K562 (cell line): ENCODE measurements around the gene TP73. TPM values are rescaled to one million over a fixed set of nuclear protein-coding genes. Genes with fewer than 3 reads are reported as not detected.

ENCODE experiments used
- ATF7 ChIP-seq: fragments of 450-650 bp; IDR thresholded peaks from 2 replicates; pipeline ENCODE4 v1.7.1; 2014; ENCODE audit warnings: mild to moderate bottlenecking, moderate library complexity
- BDP1 ChIP-seq: IDR thresholded peaks from 3 replicates; pipeline ENCODE4 v1.6.1; 2011; ENCODE audit not compliant: insufficient read length, insufficient read depth
- ESRRB ChIP-seq: fragments of 250-450 bp; sonication (Bioruptor Pico); IDR thresholded peaks from 2 replicates; pipeline ENCODE4 v1.5.0; 2020; ENCODE audit warnings: mild to moderate bottlenecking, moderate library complexity, borderline replicate concordance
- ETV1 ChIP-seq: fragments of 450-650 bp; conservative IDR thresholded peaks from 2 replicates; pipeline ENCODE4 v1.6.1; 2016; ENCODE audit warnings: missing genetic modification characterization, control low read depth, low read depth, missing compliant biosample characterization
- GABPB1 ChIP-seq: sonication (generic); formaldehyde crosslinking; IDR thresholded peaks from 2 replicates; pipeline ENCODE4 v1.8.0; 2022; ENCODE audit warnings: mild to moderate bottlenecking, missing genetic modification reagents
- HDAC2 ChIP-seq: fragments of 450-650 bp; IDR thresholded peaks from 2 replicates; pipeline ENCODE4 v1.6.1; 2016; ENCODE audit warnings: mild to moderate bottlenecking
- KDM5B ChIP-seq: fragments of 200-600 bp; sonication (generic); IDR thresholded peaks from 2 replicates; pipeline ENCODE4 v1.6.1; 2012; ENCODE audit warnings: low read depth, mild to moderate bottlenecking, moderate library complexity, low read length, control low read depth, inconsistent platforms; ENCODE audit not compliant: insufficient replicate concordance
- NRF1 ChIP-seq, 2 experiments: fragments of 450-650 bp; IDR thresholded peaks in 1 of 2; conservative IDR thresholded peaks in 1 of 2; 2 replicates each; pipeline ENCODE4 v1.6.1; 2014; ENCODE audit warnings: mild to moderate bottlenecking in 2 of 2
- TBL1XR1 ChIP-seq, 2 experiments: IDR thresholded peaks; 2 replicates each; pipeline ENCODE4 v1.6.1; 2012; ENCODE audit warnings: improper control_type of control experiment in 2 of 2, low read length in 2 of 2, mild to moderate bottlenecking in 1 of 2
- THRAP3 ChIP-seq: fragments of 450-650 bp; IDR thresholded peaks from 2 replicates; pipeline ENCODE4 v1.6.1; 2016; ENCODE audit warnings: mild to moderate bottlenecking, inconsistent platforms, borderline replicate concordance
- TRIM28 ChIP-seq: fragments of 450-650 bp; IDR thresholded peaks from 2 replicates; pipeline ENCODE4 v1.6.1; 2017
- U2AF2 ChIP-seq: fragments of 200-400 bp; formaldehyde crosslinking; optimal IDR thresholded peaks from 2 replicates; pipeline ENCODE3; 2017; ENCODE audit warnings: low read depth, mild to moderate bottlenecking, low read length
- YBX1 ChIP-seq: fragments of 450-650 bp; IDR thresholded peaks from 2 replicates; pipeline ENCODE4 v1.7.1; 2016; ENCODE audit warnings: mild to moderate bottlenecking
- ZC3H11A ChIP-seq: IDR thresholded peaks from 2 replicates; pipeline ENCODE4 v1.6.1; 2012; ENCODE audit warnings: low read depth, low read length, improper control_type of control experiment
- ZEB2 ChIP-seq: fragments of 450-650 bp; IDR thresholded peaks from 2 replicates; pipeline ENCODE4 v1.6.1; 2016
- ZNF431 ChIP-seq: sonication (generic); formaldehyde crosslinking; IDR thresholded peaks from 2 replicates; pipeline ENCODE4 v1.8.0; 2022; ENCODE audit warnings: mild to moderate bottlenecking, missing genetic modification reagents
- polyA plus RNA-seq, 8 experiments: library from polyadenylated mRNA; depleted of rRNA in 4 of 8; stranded (reverse) in 5 of 8; unstranded in 3 of 8; fragments of >200 nt; fragmentation: Nextera tagmentation in 2 of 8; fragmentation: Illumina TruSeq in 1 of 8; extraction: Ambion mirVana in 2 of 8; extraction: Trizol in 1 of 8; gene quantifications; 2 replicates each; pipeline versions ENCODE4 v1.2.1 to v1.2.3, GENCODE V29; 2011 to 2014; ENCODE audit warnings: inconsistent platforms in 1 of 8, missing spikeins in 1 of 8
- total RNA-seq, 7 experiments: library from RNA; depleted of rRNA in 6 of 7; stranded (reverse); fragments of >200 nt in 6 of 7; fragmentation: Illumina TruSeq in 2 of 7; extraction: Trizol in 2 of 7; gene quantifications; 2 replicates each; pipeline versions ENCODE4 v1.2.1 to v1.2.3, GENCODE V29; 2011 to 2021; ENCODE audit warnings: low replicate concordance in 1 of 7
- TF ChIP-seq, protein P1 (sequence below): fragments of 250-450 bp; sonication (Bioruptor Pico); IDR thresholded peaks from 2 replicates; pipeline ENCODE4 v1.8.0; 2022; ENCODE audit warnings: inconsistent platforms, mild to moderate bottlenecking, moderate library complexity, borderline replicate concordance
- TF ChIP-seq, protein P2 (sequence below), 2 experiments: IDR thresholded peaks; 2 replicates each; pipeline ENCODE4 v1.6.1; 2011; ENCODE audit warnings: borderline replicate concordance in 1 of 2, control low read depth in 1 of 2, low read depth in 1 of 2, low read length in 1 of 2, mild to moderate bottlenecking in 1 of 2, mixed read lengths in 1 of 2, moderate library complexity in 1 of 2; ENCODE audit not compliant: insufficient read depth in 1 of 2, insufficient read length in 1 of 2, poor library complexity in 1 of 2, severe bottlenecking in 1 of 2; ENCODE audit errors: extremely low read depth in 1 of 2
- TF ChIP-seq, protein P3 (sequence below): fragments of 200-400 bp; formaldehyde crosslinking; IDR thresholded peaks from 2 replicates; pipeline ENCODE4 v1.6.1; 2017; ENCODE audit warnings: mild to moderate bottlenecking, low read depth, low read length, moderate library complexity
- TF ChIP-seq, protein P4 (sequence below): fragments of 450-650 bp; formaldehyde crosslinking; IDR thresholded peaks from 2 replicates; pipeline ENCODE4 v1.4.0; 2020; ENCODE audit warnings: mild to moderate bottlenecking, moderate library complexity
- TF ChIP-seq, protein P5 (sequence below): fragments of 250-450 bp; sonication (Bioruptor Pico); IDR thresholded peaks from 2 replicates; pipeline ENCODE4 v1.8.0; 2022; ENCODE audit warnings: moderate library complexity, mild to moderate bottlenecking, inconsistent platforms

The TP73 gene
- total and polyA plus RNA-seq, 9 of the 15 experiments (the other 6 are each of a cell fraction or from before 2014, with no cell fraction given) = 0.07 to 1.6 (median 0.40) TPM; not detected in 2

DNA sequence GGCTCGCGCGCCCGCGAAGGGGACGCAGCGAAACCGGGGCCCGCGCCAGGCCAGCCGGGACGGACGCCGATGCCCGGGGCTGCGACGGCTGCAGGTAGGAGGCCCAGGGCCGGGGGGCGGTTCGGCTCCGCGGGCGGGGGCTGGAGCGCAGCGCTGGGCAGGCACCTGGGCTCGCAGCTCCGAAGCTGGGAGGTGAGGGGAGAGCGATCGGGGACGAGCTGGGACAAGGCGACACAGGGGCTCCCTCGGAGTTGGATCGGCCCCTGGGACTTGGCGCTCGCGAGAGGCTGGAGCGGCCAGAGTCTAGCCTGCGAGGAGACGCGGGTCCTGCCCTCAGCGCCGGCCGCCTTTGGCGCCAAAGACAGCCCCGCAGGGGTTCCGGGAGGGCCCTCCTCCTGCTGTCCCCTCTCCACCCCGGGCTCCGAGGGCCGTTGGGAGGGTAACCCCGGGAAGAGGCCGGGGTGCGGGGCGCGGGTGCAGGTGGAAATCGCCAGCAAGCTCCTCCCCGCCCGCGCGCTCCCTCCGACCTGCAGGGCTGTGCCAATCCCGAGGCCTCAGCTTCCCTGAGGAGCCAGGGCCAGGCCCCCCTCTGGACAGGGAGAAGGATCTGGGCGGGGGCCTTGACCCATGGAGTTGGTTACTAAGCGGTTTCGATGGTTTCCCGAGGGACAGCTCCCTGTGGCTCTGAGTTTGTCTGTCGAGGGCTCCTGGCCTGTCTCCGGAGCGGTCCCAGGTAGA is 401 bp downstream of the TP73 start (continued):
- no peak for TF ChIP-seq TRIM28
- TF ChIP-seq, protein P1, sequence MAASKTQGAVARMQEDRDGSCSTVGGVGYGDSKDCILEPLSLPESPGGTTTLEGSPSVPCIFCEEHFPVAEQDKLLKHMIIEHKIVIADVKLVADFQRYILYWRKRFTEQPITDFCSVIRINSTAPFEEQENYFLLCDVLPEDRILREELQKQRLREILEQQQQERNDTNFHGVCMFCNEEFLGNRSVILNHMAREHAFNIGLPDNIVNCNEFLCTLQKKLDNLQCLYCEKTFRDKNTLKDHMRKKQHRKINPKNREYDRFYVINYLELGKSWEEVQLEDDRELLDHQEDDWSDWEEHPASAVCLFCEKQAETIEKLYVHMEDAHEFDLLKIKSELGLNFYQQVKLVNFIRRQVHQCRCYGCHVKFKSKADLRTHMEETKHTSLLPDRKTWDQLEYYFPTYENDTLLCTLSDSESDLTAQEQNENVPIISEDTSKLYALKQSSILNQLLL (CRISPR knock-in tag) = no peak
- TF ChIP-seq, protein P2, sequence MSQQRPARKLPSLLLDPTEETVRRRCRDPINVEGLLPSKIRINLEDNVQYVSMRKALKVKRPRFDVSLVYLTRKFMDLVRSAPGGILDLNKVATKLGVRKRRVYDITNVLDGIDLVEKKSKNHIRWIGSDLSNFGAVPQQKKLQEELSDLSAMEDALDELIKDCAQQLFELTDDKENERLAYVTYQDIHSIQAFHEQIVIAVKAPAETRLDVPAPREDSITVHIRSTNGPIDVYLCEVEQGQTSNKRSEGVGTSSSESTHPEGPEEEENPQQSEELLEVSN (IDR thresholded peaks at IDR 0.05; ENCODE audit: borderline replicate concordance in 1 of 2, extremely low read depth in 1 of 2, insufficient read depth in 1 of 2, insufficient read length in 1 of 2, low read depth in 1 of 2, low read length in 1 of 2, poor library complexity in 1 of 2, severe bottlenecking in 1 of 2) = peak in 1 of 2 experiments; percentile 22
- no peak for TF ChIP-seq THRAP3
- TF ChIP-seq, protein P3, sequence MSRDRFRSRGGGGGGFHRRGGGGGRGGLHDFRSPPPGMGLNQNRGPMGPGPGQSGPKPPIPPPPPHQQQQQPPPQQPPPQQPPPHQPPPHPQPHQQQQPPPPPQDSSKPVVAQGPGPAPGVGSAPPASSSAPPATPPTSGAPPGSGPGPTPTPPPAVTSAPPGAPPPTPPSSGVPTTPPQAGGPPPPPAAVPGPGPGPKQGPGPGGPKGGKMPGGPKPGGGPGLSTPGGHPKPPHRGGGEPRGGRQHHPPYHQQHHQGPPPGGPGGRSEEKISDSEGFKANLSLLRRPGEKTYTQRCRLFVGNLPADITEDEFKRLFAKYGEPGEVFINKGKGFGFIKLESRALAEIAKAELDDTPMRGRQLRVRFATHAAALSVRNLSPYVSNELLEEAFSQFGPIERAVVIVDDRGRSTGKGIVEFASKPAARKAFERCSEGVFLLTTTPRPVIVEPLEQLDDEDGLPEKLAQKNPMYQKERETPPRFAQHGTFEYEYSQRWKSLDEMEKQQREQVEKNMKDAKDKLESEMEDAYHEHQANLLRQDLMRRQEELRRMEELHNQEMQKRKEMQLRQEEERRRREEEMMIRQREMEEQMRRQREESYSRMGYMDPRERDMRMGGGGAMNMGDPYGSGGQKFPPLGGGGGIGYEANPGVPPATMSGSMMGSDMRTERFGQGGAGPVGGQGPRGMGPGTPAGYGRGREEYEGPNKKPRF = no peak
- no peak for TF ChIP-seq ZC3H11A
- no peak for TF ChIP-seq HDAC2
- no peak for TF ChIP-seq BDP1
- peak; percentile 42 for TF ChIP-seq KDM5B
- no peak for TF ChIP-seq ZEB2
- no peak for TF ChIP-seq ETV1 (tag)
- TF ChIP-seq ESRRB (CRISPR knock-in tag) = no peak
- TF ChIP-seq, protein P4, sequence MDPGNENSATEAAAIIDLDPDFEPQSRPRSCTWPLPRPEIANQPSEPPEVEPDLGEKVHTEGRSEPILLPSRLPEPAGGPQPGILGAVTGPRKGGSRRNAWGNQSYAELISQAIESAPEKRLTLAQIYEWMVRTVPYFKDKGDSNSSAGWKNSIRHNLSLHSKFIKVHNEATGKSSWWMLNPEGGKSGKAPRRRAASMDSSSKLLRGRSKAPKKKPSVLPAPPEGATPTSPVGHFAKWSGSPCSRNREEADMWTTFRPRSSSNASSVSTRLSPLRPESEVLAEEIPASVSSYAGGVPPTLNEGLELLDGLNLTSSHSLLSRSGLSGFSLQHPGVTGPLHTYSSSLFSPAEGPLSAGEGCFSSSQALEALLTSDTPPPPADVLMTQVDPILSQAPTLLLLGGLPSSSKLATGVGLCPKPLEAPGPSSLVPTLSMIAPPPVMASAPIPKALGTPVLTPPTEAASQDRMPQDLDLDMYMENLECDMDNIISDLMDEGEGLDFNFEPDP (CRISPR knock-in tag) = no peak
- no peak for TF ChIP-seq TBL1XR1 (IDR thresholded peaks at IDR 0.05; ENCODE audit: low read length in 2 of 2)
- no peak for TF ChIP-seq YBX1
- no peak for TF ChIP-seq ZNF431 (CRISPR knock-in tag)
- TF ChIP-seq NRF1 (conservative IDR thresholded peaks at IDR 0.05 in 1 of 2, IDR thresholded peaks at IDR 0.05 in 1 of 2) = peak in 1 of 2 experiments; percentile 18; a peak in 2 of 4 replicates
- TF ChIP-seq ATF7 = no peak
- TF ChIP-seq, protein P5, sequence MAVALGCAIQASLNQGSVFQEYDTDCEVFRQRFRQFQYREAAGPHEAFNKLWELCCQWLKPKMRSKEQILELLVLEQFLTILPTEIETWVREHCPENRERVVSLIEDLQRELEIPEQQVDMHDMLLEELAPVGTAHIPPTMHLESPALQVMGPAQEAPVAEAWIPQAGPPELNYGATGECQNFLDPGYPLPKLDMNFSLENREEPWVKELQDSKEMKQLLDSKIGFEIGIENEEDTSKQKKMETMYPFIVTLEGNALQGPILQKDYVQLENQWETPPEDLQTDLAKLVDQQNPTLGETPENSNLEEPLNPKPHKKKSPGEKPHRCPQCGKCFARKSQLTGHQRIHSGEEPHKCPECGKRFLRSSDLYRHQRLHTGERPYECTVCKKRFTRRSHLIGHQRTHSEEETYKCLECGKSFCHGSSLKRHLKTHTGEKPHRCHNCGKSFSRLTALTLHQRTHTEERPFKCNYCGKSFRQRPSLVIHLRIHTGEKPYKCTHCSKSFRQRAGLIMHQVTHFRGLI (CRISPR knock-in tag) = no peak
- no peak for TF ChIP-seq GABPB1 (CRISPR knock-in tag)
- no peak for TF ChIP-seq U2AF2
